DOHH2 (cell line): ENCODE measurements around the gene IPCEF1.
"Not testable (repeated sequence)": the region's sequence is repeated elsewhere in the genome, so short reads cannot be mapped to it uniquely, and the experiment has no call there.

Experiments
- H3F3A ChIP-seq: fragments of 200-600 bp; sonication (generic), shearing (Covaris generic); 2 replicates; pipeline ENCODE4 v1.6.0; 2016; ENCODE audit warnings: antibody characterized with exemption, mild to moderate bottlenecking; ENCODE audit not compliant: control insufficient read depth, insufficient read depth
- H3K27ac ChIP-seq: fragments of 200-600 bp; sonication (generic); 2 replicates; pipeline ENCODE4 v1.5.1; 2014; ENCODE audit warnings: low read depth, mild to moderate bottlenecking, low read length, moderate library complexity
- H3K27me3 ChIP-seq: fragments of 200-600 bp; sonication (generic); 2 replicates; pipeline ENCODE4 v1.6.1; 2014; ENCODE audit warnings: mild to moderate bottlenecking, low read length, mixed read lengths; ENCODE audit not compliant: control insufficient read depth
- H3K36me3 ChIP-seq: fragments of 200-600 bp; sonication (generic); 2 replicates; pipeline ENCODE4 v1.6.1; 2014; ENCODE audit warnings: mild to moderate bottlenecking, low read length, moderate library complexity, mixed read lengths; ENCODE audit not compliant: control insufficient read depth
- H3K4me1 ChIP-seq: fragments of 200-600 bp; sonication (generic); 2 replicates; pipeline ENCODE4 v1.6.1; 2014; ENCODE audit warnings: mild to moderate bottlenecking, low read length, mixed read lengths; ENCODE audit not compliant: control insufficient read depth
- H3K4me2 ChIP-seq: fragments of 200-600 bp; sonication (generic); 2 replicates; pipeline ENCODE4 v1.6.0; 2014; ENCODE audit warnings: mild to moderate bottlenecking, low read length, moderate library complexity
- H3K4me3 ChIP-seq: fragments of 200-600 bp; sonication (generic); 2 replicates; pipeline ENCODE4 v1.5.1; 2014; ENCODE audit warnings: mild to moderate bottlenecking, low read length, mixed read lengths
- H3K79me2 ChIP-seq: fragments of 200-600 bp; sonication (generic); 2 replicates; pipeline ENCODE4 v1.6.1; 2014; ENCODE audit warnings: mild to moderate bottlenecking, low read length, mixed read lengths; ENCODE audit not compliant: control insufficient read depth
- H3K9me2 ChIP-seq: fragments of 200-600 bp; sonication (generic); replicated peaks from 2 replicates; pipeline ENCODE4 v1.6.1; 2014; ENCODE audit warnings: mild to moderate bottlenecking, low read length, mixed read lengths; ENCODE audit not compliant: control insufficient read depth
- H3K9me3 ChIP-seq: fragments of 200-600 bp; sonication (generic); 2 replicates; pipeline ENCODE4 v1.6.1; 2014; ENCODE audit warnings: antibody characterized with exemption, low read length, mixed read lengths; ENCODE audit not compliant: control insufficient read depth, insufficient read depth
- H4K20me1 ChIP-seq: fragments of 200-600 bp; sonication (generic); 2 replicates; pipeline ENCODE4 v1.6.0; 2014; ENCODE audit warnings: low read depth, mild to moderate bottlenecking, antibody characterized with exemption, low read length, moderate library complexity; ENCODE audit not compliant: control insufficient read depth, insufficient read depth
- EZH2phosphoT487 ChIP-seq: fragments of 200-600 bp; sonication (generic); IDR thresholded peaks from 2 replicates; pipeline ENCODE4 v1.6.1; 2017; ENCODE audit warnings: borderline replicate concordance, mild to moderate bottlenecking, antibody characterized with exemption, low read length, moderate library complexity, mixed read lengths
- TF ChIP-seq, protein P1 (sequence below): fragments of 200-600 bp; sonication (generic); IDR thresholded peaks from one replicate; pipeline ENCODE4 v1.5.1; 2014; ENCODE audit warnings: antibody characterized with exemption, mild to moderate bottlenecking, low read depth, low read length; ENCODE audit not compliant: poor library complexity, severe bottlenecking

The IPCEF1 gene

GRCh38 chr6:154242617-154243357 lies 113.8 kb downstream of the IPCEF1 start:
- H3K27me3 ChIP-seq, result no peaks in the 10 kb centered on the region
- H3K27ac ChIP-seq, result no peak overlapping the region
- H3K4me1 ChIP-seq, result no peaks in the 10 kb centered on the region
- no peaks in the 10 kb centered on the region for H3K9me2 ChIP-seq
- H3K4me2 ChIP-seq, result no peak overlapping the region
- no peaks in the 10 kb centered on the region for H4K20me1 ChIP-seq
- TF ChIP-seq EZH2phosphoT487, result no peak
- TF ChIP-seq, protein P1, sequence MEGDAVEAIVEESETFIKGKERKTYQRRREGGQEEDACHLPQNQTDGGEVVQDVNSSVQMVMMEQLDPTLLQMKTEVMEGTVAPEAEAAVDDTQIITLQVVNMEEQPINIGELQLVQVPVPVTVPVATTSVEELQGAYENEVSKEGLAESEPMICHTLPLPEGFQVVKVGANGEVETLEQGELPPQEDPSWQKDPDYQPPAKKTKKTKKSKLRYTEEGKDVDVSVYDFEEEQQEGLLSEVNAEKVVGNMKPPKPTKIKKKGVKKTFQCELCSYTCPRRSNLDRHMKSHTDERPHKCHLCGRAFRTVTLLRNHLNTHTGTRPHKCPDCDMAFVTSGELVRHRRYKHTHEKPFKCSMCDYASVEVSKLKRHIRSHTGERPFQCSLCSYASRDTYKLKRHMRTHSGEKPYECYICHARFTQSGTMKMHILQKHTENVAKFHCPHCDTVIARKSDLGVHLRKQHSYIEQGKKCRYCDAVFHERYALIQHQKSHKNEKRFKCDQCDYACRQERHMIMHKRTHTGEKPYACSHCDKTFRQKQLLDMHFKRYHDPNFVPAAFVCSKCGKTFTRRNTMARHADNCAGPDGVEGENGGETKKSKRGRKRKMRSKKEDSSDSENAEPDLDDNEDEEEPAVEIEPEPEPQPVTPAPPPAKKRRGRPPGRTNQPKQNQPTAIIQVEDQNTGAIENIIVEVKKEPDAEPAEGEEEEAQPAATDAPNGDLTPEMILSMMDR, result no peak
- H3K36me3 ChIP-seq, result no peaks in the 10 kb centered on the region
- H3K79me2 ChIP-seq, result no peaks in the 10 kb centered on the region
- H3F3A ChIP-seq, result no peaks in the 10 kb centered on the region
- no peak overlapping the region for H3K4me3 ChIP-seq
- H3K9me3 ChIP-seq, result no peaks in the 10 kb centered on the region

GRCh38 chr6:154241581-154241980 lies 115.0 kb downstream of the IPCEF1 start:
- Histone ChIP-seq H3F3A (no peaks in the 10 kb centered on the region), H4K20me1 (no peaks in the 10 kb centered on the region), H3K36me3 (no peaks in the 10 kb centered on the region), H3K9me3 (no peaks in the 10 kb centered on the region), H3K27me3 (no peaks in the 10 kb centered on the region), H3K4me1 (no peaks in the 10 kb centered on the region), H3K27ac (no peak overlapping the region), H3K4me3 (no peak overlapping the region), H3K9me2 (no peaks in the 10 kb centered on the region), H3K4me2 (no peak overlapping the region), H3K79me2 (no peaks in the 10 kb centered on the region)
- no peak for TF ChIP-seq EZH2phosphoT487
- TF ChIP-seq, protein P1, result no peak

GRCh38 chr6:154241061-154241460 lies 115.5 kb downstream of the IPCEF1 start:
- H3K36me3 ChIP-seq, H3K4me3 ChIP-seq, H3K79me2 ChIP-seq, H3K9me2 ChIP-seq, H3K4me1 ChIP-seq, H3K4me2 ChIP-seq, H4K20me1 ChIP-seq, H3K27me3 ChIP-seq, H3F3A ChIP-seq, H3K9me3 ChIP-seq, H3K27ac ChIP-seq: not testable (repeated sequence)

DNA sequence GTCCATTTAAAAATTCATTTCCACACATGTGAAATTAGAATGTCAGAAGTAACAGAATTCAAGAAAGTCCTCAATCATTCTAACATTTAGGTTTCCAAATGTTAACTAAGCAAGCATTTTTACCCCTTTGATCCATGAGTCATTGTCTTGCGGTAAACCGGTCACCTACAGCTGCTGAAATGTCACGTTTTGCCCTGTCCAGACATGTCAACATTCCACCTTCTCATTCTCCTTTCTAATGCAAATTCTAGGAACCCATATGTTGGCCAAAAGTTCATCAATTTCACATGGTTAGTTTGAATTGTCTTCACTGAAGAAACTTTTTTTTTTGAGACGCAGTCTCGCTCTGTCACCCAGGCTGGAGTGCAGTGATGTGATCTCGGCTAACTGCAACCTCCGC lies 117.2 kb downstream of the IPCEF1 start:
- H3K27ac ChIP-seq, result no peak overlapping the region
- H3F3A ChIP-seq, result no peaks in the 10 kb centered on the region
- no peaks in the 10 kb centered on the region for H3K4me1 ChIP-seq
- no peaks in the 10 kb centered on the region for H3K79me2 ChIP-seq
- H3K36me3 ChIP-seq, result no peaks in the 10 kb centered on the region
- H3K4me3 ChIP-seq, result no peak overlapping the region
- H3K27me3 ChIP-seq, result no peaks in the 10 kb centered on the region
- H3K9me3 ChIP-seq, result no peaks in the 10 kb centered on the region
- TF ChIP-seq EZH2phosphoT487, result no peak
- H3K4me2 ChIP-seq, result no peak overlapping the region
- no peaks in the 10 kb centered on the region for H3K9me2 ChIP-seq
- H4K20me1 ChIP-seq, result no peaks in the 10 kb centered on the region
